HEK293T (cell line): ENCODE measurements around the gene LMCD1.

Experiments used
- ARNT ChIP-seq: fragments of 450-650 bp; IDR thresholded peaks from 2 replicates; pipeline ENCODE4 v1.6.1; 2017; ENCODE audit warnings: mild to moderate bottlenecking
- CTBP1 ChIP-seq: fragments of 450-650 bp; IDR thresholded peaks from 2 replicates; pipeline ENCODE4 v1.6.1; 2016; ENCODE audit warnings: borderline replicate concordance
- ELF4 ChIP-seq: fragments of 450-650 bp; IDR thresholded peaks from 2 replicates; pipeline ENCODE4 v1.6.1; 2017; ENCODE audit warnings: antibody characterized with exemption
- L3MBTL2 ChIP-seq: fragments of 450-650 bp; conservative IDR thresholded peaks from 2 replicates; pipeline ENCODE4 v1.6.1; 2016; ENCODE audit warnings: mild to moderate bottlenecking
- LEF1 ChIP-seq: fragments of 450-650 bp; IDR thresholded peaks from 2 replicates; pipeline ENCODE4 v1.6.1; 2017; ENCODE audit warnings: mild to moderate bottlenecking, borderline replicate concordance
- PKNOX1 ChIP-seq: fragments of 450-650 bp; IDR thresholded peaks from 2 replicates; pipeline ENCODE4 v1.6.1; 2016
- SUZ12 ChIP-seq: fragments of 450-650 bp; IDR thresholded peaks from 2 replicates; pipeline ENCODE4 v1.6.1; 2016; ENCODE audit warnings: mild to moderate bottlenecking

DNA sequence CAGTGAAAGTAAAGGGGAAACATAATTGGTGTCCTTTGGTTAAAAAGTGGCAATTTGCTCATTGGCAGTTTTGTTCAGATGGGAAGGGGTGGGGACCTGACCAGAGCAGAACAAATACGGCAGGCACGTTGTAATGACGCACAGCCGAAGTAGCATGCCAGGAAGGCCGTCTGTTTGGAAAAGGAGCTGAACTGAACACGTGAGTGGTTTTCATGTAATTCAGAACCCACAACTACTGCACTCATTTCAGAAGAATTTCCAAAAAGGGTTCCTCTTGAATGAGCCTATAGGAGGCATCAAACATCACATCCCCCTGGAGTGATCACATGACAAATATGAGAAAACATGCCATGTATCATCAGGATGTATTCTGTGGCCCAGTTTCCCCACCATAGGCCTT lies 42.9 kb upstream of the LMCD1 start:
- TF ChIP-seq ARNT (no peak), ELF4 (no peak), SUZ12 (no peak), L3MBTL2 (no peak), LEF1 (no peak), PKNOX1 (no peak), CTBP1 (no peak)
